ENCODE measurements around the gene SNRPN.
"Not testable (repeated sequence)": the region's sequence is repeated elsewhere in the genome, so short reads cannot be mapped to it uniquely, and the experiment has no call there.

The SNRPN gene

DNA sequence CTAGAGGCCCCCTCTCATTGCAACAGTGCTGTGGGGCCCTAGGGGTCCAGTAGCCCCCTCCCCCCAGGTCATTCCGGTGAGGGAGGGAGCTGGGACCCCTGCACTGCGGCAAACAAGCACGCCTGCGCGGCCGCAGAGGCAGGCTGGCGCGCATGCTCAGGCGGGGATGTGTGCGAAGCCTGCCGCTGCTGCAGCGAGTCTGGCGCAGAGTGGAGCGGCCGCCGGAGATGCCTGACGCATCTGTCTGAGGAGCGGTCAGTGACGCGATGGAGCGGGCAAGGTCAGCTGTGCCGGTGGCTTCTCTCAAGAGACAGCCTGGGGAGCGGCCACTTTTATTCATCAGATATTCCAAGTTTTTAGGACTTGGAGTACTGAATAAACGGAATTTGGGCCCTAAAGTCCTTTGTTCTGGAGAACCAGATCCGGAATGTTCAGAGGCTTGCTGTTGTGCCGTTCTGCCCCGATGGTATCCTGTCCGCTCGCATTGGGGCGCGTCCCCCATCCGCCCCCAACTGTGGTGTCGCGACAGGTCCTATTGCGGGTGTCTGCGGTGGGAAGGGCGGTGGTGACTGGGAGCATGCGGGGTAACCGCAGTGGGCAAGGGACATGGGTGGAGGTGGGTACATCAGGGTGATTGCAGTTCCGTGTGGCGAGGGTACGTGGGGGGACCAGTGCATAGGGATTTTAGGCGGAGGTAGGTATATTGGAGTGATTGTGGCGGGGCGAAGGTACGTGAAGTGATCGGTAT, at the start of gene SNRPN, which contains the start of gene SNURF:
Gene SNRPN (plus strand): TSS at position 205 of the 748 bp plus-strand sequence. CDS start 19,467 bp downstream, outside the sequence.
Gene SNURF (plus strand): TSS at position 205 of the 748 bp plus-strand sequence. CDS start 62 bp downstream, at position 267.
- DNase-seq, result peak; percentile 39

DNA sequence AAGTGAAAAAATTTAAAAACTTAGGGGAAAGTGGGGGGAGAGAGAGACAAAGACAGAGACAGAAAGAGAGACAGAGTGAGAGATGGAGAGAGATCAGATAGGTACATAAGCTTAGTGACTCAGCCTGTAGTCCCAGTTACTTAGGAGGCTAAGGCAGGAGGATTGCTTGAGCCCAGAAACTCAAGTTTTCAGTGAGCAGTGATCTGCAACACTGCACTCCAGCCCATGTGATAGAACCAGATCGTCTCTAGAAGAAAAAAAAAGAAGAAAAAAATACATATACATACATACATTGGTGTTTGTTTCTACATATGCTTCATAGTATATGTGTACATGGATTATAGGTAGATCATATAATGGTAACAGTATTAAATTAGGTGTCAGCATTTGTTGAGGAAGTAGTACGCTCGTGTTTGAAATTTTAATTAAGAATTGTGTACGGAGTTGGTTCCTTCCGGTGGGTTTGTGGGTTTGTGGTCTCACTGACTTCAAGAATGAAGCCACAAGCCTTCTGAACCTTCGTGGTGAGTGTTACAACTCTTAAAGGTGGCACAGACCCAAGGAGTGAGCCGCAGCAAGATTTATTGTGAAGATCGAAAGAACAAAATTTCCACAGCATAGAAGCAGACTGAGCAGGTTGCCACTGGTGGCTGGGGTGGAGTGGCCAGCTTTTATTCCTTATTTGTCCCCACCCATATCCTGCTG, 38.3 kb upstream of the SNRPN start:
- DNase-seq, result no peak

DNA sequence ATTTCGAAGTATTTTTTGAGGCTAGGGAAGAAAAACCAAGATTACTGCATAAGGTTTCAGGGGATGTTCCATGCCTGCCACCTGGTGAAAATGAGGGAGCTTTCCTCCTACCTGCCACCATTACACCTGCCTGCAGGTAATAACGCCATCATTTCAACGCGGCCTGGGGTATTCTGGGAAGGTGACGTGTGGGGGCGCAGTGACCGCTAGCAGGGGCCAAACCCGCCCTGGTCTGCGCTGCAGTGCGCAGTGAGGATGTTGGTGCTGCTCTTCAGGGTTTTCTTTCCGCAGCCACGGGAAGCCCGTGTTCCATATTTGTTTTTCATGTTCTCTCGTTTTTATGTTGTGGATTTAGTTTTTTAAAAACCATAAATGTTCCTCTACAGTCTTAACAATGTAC, 37.4 kb upstream of the SNRPN start:
- DNase-seq, result no peak

DNA sequence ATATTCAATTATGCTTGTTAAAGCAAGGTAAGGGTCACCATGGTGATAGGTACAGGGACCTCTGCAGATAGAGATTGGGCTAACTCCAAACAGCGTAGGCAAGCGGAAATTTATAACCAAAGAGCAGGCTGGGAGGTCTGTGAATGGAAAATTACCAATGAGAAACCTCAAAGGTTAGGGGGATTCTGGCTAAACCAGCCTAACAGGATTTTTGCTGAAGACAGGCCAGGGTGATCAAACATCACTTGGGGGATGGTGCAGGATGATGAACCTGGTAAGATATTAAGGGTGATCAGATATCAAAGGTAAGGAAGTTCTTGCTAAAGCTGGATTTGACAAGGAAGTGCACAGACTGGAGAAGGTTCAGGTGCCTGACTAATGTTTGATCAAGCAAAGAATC, 35.3 kb upstream of the SNRPN start:
- peak; percentile 58 for DNase-seq

DNA sequence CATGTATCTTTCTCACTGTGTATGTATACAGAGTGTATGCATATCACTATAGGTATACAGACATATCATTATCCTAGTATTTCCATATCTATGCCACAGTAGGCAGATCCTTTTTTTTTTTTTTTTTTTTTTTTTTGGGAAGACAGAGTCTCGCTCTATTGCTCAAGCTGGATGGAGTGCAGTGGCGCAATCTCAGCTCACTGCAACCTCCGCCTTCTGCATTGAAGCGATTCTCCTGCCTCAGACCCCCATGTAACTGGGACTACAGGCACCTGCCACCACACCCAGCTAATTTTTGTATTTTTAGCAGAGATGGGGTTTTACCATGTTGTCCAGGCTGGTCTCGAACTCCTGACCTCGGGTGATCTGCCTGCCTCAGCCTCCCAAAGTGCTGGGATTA, 32.0 kb upstream of the SNRPN start:
- DNase-seq, result not testable (repeated sequence)

DNA sequence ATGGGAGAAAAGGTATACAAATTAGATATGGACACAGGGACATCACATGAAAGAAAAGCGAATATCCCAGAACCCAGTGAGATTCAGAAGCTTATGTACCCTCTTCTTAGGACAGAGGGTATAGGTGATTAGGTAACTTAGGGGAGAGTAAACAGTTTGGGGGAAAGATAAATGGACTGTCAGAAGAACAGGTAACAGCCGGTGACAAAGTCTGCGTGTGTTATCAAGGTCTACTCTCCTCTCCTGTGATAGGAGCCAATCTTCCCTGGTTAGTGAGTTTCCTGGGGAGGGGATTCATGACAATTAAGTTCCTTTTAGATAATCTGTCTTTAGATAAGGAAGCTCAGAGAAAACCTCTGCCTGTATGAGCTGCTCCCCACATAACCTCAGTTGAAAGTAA, 30.6 kb upstream of the SNRPN start:
- no peak for DNase-seq

DNA sequence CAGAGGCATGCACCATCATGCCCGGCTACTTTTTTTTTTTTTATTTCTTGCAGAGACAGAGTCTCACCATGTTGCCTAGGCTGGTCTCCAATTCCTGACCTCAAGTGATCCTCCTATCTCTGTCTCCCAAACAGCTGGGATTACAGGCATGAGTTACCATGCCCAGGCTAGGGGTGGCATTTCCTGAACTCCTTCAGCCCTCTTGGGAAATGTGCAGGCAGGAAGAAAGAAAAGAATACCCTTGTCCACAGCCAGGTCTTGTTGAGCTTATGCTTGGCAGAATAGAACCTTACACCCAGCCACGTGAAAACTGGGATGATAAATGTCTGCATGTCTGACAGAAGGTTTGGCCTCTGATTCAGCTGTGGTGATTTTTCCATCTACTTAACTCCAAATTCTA, 30.2 kb upstream of the SNRPN start:
- DNase-seq, result no peak

DNA sequence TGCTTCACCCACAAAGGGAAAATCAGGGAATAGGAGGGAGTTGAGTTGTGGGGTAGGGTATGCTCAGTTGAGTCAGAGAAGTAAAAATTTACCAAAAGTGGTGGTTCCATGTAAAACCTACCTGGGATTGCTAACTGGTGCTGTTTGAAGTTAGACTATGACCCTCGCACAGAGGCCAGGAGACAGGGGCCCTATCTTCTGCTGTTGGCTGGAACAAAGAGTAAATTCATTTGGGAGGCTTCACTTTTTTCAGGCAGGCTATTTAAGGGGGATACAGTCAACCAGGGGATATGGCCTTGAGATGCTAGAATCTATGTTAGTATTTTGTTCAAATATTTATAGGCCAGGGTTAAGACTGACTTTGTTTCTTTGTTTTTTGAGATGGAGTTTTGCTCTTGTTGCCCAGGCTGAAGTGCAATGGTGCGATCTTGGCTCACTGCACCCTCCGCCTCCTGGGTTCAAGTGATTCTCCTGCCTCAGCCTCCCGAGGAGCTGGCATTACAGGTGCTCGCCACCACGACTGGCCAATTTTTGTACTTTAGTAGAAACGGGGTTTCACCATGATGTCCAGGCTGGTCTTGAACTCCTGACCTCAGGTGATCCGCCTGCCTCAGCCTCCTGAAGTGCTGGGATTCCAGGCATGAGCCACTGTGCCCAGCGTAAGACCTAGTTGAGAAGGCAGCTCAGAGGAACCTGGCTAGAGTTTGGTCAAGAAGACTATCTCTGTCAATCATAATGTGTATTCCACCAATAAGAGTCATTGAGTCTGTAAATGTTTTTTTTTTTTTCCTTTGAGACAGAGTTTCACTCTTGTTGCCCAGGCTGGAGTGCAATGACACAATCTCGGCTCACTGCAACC, 22.7 kb upstream of the SNRPN start:
- not testable (repeated sequence) for DNase-seq

DNA sequence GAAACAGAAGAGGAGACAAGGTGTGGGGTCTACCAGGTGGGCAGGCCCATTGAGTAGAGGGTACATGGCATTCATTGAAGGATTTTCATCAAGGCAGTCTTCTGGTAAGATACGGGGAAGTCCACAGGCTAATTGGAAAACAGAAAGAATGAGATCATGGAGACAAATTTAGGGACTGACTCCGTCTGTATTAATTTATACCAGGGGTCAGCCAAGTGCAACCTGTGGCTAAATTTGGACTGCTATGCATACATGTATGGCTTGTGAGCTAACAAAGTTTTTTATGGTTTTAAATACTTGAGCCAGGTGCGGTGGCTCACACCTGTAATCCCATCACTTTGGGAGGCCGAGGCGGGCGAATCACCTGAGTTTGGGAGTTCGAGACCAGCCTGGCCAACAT, 21.1 kb upstream of the SNRPN start:
- DNase-seq, result no peak

DNA sequence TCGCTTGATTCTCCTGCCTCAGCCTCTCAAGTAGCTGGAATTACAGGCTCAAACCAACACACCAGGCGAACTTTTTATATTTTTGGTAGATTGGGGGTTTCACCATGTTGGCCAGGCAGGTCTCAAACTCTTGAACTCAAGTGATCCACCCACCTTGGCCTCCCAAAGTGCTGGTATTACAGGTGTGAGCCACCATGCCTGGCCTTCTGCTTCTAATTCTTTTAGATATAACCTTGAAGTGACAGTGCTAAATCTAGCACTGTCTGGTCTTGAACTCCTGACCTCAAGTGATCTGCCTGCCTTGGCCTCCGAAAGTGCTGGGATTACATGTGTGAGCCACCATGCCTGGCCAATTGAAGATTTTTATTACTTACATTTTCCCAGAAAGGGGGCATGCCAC, 16.6 kb upstream of the SNRPN start:
- not testable (repeated sequence) for DNase-seq

DNA sequence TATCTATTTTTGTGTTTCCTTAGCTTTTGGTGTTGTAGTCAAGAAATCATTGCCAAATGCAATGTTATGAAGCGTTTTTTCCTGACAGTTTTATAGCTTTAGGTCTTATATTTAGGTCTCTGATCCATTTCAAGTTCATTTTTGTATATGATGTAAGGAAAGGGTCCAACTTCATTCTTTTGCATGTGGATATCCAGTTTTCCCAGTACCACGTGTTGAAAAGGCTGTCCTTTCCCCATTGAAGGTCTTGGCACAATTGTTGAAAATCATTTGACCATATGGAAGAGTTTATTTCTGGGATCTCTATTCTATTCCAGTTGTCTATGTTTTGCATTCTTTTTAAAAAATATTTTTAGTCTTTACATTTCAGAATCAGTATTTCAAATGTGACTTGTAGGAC, 14.6 kb upstream of the SNRPN start:
- no peak for DNase-seq

DNA sequence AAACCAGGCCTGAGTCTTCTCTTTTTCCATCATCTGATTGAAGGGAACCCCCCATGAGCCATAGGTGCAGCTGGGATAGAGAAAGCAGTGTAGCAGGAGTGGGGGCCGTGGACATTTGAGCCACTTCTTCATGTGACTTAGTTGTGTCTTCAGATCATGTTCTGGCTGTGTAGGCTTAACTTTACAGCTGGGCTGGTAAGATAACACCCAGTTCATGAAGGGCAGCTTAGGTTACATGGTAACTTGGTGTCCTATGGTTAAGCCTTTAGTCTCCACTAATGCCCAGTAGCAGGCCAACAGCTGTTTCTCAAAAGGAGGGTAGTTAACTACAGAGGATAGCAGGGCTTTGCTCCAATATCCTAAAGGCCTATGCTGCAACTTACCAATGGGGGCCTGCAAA, 11.4 kb upstream of the SNRPN start:
- no peak for DNase-seq

DNA sequence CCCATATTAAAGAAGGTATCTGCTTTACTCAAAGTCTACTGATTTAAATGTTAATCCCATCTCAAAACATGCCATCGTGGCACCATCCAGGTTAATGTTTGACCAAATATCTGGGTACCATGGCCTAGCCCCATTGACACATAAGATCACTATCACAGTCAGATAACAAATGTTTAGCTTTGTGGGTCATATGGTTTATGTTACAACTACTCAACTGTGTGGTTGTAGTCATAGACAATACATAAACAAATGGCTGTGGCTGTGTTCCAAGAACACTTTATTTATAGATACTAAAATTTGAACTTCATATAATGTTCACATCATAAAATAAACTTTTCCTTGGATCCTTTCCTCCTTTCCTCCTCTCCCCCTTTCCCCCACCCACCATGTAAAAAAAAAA, 9.8 kb upstream of the SNRPN start:
- peak; percentile 21 for DNase-seq

DNA sequence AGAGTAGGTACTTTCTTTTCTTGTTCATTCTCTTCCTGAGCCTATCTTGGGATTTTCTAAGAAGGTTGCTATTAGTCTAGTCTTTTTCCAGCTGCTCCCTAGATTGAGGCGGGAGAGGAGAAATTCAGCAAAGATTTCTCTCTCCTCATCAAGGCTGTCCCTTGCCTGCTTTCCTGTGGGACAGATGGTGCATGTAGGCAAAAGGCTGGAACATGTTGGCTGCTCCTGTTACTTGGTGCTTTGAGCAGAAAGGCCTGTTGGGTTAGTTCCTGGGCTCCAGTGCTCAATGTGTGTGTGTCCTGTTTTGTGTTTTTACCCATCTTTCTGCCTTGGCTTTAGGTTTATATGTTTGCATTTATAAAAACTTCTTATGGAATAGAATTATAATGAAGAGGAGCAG, 9.1 kb upstream of the SNRPN start:
- DNase-seq, result no peak

DNA sequence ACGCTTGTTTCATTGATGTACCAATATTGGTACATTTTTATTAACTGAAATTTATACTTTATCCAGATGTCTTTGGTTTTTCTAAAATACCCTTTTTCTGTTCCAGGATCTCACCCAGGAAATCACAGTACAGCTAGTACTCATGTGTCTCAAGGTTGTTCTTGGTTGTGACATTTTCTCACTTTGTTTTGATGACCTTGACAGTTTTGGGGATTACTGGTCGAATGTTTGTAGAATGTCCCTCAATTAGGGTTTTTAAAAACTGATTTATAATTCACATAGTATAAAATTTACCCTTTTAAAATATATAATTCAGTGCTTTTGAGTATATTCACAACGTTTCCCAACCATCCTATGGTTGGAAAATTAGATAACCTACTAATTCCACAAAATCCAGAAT, 6.3 kb upstream of the SNRPN start:
- no peak for DNase-seq

DNA sequence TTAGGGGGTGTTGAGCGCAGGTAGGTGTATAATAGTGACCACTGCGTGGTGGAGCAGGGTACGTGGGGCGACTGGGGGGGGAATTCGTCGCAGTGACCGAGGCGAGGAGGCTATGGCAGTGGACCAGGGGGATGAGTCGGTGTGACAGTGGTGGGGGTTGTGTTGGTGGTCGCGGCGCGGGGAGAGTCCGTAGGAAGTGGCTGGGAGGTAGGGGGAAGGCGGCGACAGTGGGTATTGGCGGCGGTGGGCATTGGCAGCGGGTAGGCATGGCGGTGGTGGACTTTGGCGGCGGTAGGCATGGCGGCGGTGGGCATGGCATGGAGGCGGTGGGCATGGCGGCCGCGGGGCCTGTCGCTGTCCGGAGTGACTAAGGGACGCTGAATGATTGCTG, 739 bp downstream of the SNRPN start:
- no peak for DNase-seq

DNA sequence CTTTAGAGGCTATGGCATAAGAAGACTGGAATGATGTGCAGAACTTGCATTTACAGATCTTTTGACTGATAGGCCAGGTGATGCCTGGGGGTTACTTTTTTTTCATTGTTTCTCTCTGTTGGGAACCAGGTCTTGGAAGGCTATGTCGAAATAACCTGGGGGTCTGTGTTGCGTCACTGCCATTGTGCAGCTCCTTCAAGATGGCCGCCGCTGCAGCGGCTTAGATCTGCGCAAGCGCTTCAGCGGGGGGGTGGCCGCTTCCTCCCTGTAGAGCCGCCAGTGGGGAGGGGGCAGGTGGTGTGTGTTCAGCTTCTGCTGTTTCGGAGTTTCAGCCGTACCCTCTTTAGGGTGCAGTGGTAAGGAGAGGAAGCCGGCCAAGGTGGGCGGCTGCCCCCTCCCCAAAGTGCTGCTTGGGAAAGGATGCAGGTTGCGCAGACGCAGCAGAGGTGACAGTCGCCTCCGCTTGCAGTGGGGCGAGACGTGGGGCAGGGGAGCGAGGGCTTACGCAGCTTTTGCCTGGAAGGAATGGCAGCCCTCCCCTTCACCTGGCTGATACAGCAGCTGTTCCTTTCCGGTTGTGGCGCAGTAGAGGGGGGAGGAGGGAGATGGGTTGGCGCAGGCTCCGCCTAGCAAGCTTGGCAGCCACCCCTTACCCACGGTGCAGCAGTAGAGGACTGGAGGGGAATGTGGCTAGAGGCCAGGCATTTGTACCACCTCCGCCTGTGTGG, 1.5 kb downstream of the SNRPN start:
- peak; percentile 85 for DNase-seq

DNA sequence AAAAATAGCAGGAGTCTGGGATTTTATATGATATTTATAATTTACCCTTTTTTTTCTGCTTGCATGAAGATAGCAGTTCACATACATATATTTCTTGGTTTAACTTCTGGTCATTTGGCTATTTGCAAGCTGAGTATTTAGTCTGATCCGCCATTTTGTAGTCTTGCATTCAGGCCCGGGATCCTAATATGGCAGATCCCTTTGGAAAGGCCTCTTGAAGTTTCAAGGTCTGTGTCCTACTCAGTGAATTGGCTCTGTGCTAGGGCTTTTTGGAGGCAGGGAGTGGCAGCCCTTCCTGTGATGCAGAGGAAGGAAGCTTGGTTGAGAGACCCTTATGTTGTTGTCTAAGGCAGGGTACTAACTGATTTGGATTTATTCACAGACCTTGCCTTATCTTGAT, 2.9 kb downstream of the SNRPN start:
- DNase-seq, result no peak

DNA sequence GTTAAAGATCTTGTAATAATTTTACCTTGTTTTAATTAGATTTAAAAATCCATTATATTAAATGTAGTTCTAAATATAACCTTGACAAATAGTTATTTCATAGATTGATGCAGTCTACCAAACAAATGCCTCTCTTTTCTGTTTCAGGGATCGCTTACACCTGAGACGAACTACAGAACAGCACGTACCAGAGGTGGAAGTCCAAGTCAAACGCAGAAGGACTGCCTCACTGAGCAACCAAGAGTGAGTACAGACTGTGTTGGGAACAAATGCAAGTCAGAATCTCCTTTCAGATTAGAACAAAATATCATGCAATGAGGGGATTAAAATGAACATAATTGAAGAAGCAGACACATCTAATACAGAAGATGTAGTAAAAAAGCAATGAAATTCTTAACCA, 7.2 kb downstream of the SNRPN start:
- DNase-seq, result no peak

DNA sequence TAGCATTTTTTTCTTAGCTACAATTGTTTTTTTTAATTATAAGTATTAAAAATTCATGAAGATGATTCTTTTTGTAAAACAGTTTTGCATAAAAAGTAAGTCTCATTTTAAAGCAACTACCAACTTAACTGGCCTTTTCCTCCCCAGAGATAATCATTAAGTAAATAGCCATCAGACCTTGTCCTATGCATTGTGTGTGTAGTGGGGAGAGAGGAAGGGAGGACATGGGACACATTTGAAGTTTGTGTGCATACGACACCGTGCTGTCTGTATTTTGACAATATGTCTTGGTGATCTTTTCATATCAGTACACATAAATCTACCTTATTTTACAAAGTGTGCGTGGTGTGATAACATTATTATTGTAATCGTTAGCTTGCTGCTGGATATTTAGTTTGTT, 8.1 kb downstream of the SNRPN start:
- DNase-seq, result no peak

DNA sequence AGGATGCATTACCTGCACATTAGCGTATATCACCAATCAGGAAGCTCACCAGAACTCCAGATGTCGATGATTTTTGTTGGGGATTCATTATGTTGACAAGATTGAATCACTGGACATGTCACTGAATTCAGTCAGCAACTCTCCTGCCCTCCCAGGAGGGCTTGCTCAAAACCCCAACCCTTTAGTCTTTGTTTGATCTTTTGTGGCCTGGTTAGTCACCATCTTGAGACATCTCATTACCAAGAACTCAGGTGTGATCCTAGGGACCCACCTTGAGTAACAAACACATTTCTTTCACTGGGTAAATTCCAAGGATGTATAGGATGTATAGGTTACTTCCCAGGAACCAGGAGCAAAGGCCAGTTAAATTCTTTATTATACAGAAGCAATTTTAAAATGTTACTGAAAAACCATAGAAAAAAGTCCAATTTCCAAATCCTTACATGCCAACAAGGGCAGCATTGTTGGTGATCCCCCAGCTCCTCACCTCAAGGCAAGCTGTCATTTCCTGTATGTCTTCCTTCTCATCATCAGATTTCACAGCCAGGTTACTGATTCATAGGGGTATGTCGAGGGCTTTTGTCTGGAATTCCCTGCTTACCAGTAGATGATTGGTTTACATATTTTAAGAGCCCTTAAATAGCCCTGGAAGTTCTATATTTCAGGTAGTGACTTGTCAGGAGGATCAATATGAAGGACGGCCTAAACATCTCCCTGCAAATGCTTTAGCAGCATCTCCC, 11.7 kb downstream of the SNRPN start:
- DNase-seq, result no peak

DNA sequence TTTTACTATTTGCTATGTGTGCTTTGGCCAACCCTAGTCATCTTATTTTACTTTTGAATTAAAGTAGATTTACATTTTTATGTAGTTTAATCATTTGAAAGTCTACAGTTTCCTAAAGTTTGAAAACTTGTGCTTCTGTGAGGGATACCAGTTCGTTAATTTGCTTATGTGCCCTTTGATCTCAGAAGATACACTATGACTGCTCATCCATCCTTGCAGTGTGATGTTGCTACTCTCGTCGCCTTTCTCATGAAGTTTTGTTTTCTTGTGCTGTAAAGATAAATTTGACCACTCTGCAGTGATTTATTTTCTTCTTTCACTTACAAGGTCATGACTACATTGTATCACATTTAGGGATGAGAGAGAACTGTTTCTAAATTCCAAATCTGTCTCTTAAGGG, 16.3 kb downstream of the SNRPN start:
- no peak for DNase-seq
